DLD1 (cell line): ENCODE results near the gene UBE2F.
"Not testable (repeated sequence)": the region's sequence is repeated elsewhere in the genome, so short reads cannot be mapped to it uniquely, and the experiment has no call there.

Experiments used
- in situ Hi-C: cut with HindIII; loops from 2 replicates; pipeline ENCODE4 v1.10.0; 2017; ENCODE audit warnings: low sequenced_read_pairs

Gene UBE2F

GRCh38 chr2:237978058-237978712 is 11.4 kb downstream of the UBE2F start:
- in situ Hi-C loops: no loop called here

GRCh38 chr2:237979331-237979730 is 12.5 kb downstream of the UBE2F start:
- in situ Hi-C loops: no loop called here

- in situ Hi-C loops: no loop called here
These were observed 13.3 kb downstream of the UBE2F start for GRCh38 chr2:237980087-237980486.

- in situ Hi-C loops: no loop called here
These were observed 13.9 kb downstream of the UBE2F start for GRCh38 chr2:237980751-237981150.

GRCh38 chr2:237981621-237982020 is 14.8 kb downstream of the UBE2F start:
- in situ Hi-C loops: not testable (repeated sequence)

GRCh38 chr2:237982039-237982725 is 15.4 kb downstream of the UBE2F start:
- in situ Hi-C loops: no loop called here

- in situ Hi-C loops: no loop called here
These were observed 17.1 kb downstream of the UBE2F start for GRCh38 chr2:237983922-237984321.

GRCh38 chr2:237987268-237987667 is 20.5 kb downstream of the UBE2F start:
- in situ Hi-C loops: no loop called here

GRCh38 chr2:237993701-237994100 is 26.9 kb downstream of the UBE2F start:
- in situ Hi-C loops: no loop called here

GRCh38 chr2:237995036-237995435 is 28.2 kb downstream of the UBE2F start:
- in situ Hi-C loops: no loop called here

GRCh38 chr2:237996021-237996593 is 29.3 kb downstream of the UBE2F start:
- in situ Hi-C loops: no loop called here

GRCh38 chr2:237997521-237997920 is 30.7 kb downstream of the UBE2F start:
- in situ Hi-C loops: no loop called here

- in situ Hi-C loops: no loop called here
These were observed 31.7 kb downstream of the UBE2F start for GRCh38 chr2:237998530-237998929.

GRCh38 chr2:238003234-238004031 is 36.6 kb downstream of the UBE2F start:
- in situ Hi-C loops: no loop called here

- in situ Hi-C loops: no loop called here
These were observed 37.4 kb downstream of the UBE2F start for GRCh38 chr2:238004077-238004830.

- in situ Hi-C loops: no loop called here
These were observed 38.7 kb downstream of the UBE2F start for GRCh38 chr2:238005528-238005927.

GRCh38 chr2:238006510-238006909 is 39.7 kb downstream of the UBE2F start:
- in situ Hi-C loops: no loop called here

- in situ Hi-C loops: no loop called here
These were observed 41.1 kb downstream of the UBE2F start for GRCh38 chr2:238007924-238008323.

GRCh38 chr2:238009563-238009962 is 42.7 kb downstream of the UBE2F start:
- in situ Hi-C loops: no loop called here

GRCh38 chr2:238010572-238010971 is 43.8 kb downstream of the UBE2F start:
- in situ Hi-C loops: no loop called here

- in situ Hi-C loops: no loop called here
These were observed 47.0 kb downstream of the UBE2F start for GRCh38 chr2:238013806-238014205.
